B cell (primary cell): ENCODE results near the gene PCDHA7. TPM values are rescaled to one million over a fixed set of nuclear protein-coding genes. Genes with fewer than 3 reads are reported as not detected.

Experiments
- ATAC-seq: fragments of 200-7000 bp; cut with Tn5 transposase; one replicate; pipeline ENCODE4 v1.10.0; 2021; ENCODE audit warnings: low read depth, mild to moderate bottlenecking, moderate number of reproducible peaks, moderate library complexity
- CTCF ChIA-PET: fragments of 350-600 bp; sonication (Branson Sonifier 250); formaldehyde crosslinking; loops from one replicate; lab custom pipeline; 2021; ENCODE audit warnings: antibody characterized with exemption, inconsistent platforms; lab: Charles Lee
- POLR2A ChIA-PET: fragments of 350-600 bp; sonication (Branson Sonifier 250); formaldehyde crosslinking; loops from one replicate; lab custom pipeline; 2021; ENCODE audit warnings: antibody characterized with exemption; lab: Charles Lee
- DNase-seq: peaks from one replicate; pipeline ENCODE4 v3.0.0; 2013
- H2AFZ ChIP-seq: 2 replicates; pipeline ENCODE4 v1.6.1; 2012; ENCODE audit warnings: mild to moderate bottlenecking, low read depth, low read length; ENCODE audit not compliant: insufficient read depth, poor library complexity, severe bottlenecking
- H3K27ac ChIP-seq, 2 donors: 1 replicate in 1 of 2; 2 replicates in 1 of 2; pipeline ENCODE4 v1.5.1; 2012 to 2013; ENCODE audit warnings: low read length in 2 of 2, mild to moderate bottlenecking in 2 of 2, moderate library complexity in 1 of 2
- H3K27me3 ChIP-seq, 4 experiments: fragments of 200-600 bp in 1 of 4; sonication (generic) in 1 of 4; replicated peaks in 1 of 4; 1 replicate in 2 of 4; 2 replicates in 2 of 4; pipeline versions ENCODE4 v1.6.1 to v1.7.0; 2013 to 2016; ENCODE audit warnings: low read length in 3 of 4, mild to moderate bottlenecking in 2 of 4, mixed read lengths in 1 of 4, moderate library complexity in 1 of 4; ENCODE audit not compliant: insufficient read depth in 4 of 4, control insufficient read depth in 3 of 4; ENCODE audit errors: control extremely low read depth in 1 of 4
- H3K36me3 ChIP-seq, 2 experiments: replicated peaks in 1 of 2; 1 replicate in 1 of 2; 2 replicates in 1 of 2; pipeline versions ENCODE4 v1.6.1 to v1.7.1; 2013; ENCODE audit warnings: low read length in 1 of 2; ENCODE audit not compliant: insufficient read depth in 2 of 2, control insufficient read depth in 1 of 2; ENCODE audit errors: control extremely low read depth in 1 of 2, extremely low read depth in 1 of 2
- H3K4me1 ChIP-seq, 2 donors: fragments of 200-600 bp in 1 of 2; sonication (generic) in 1 of 2; 1 replicate in 1 of 2; 2 replicates in 1 of 2; pipeline versions ENCODE4 v1.5.1 to v1.6.1; 2013 to 2017; ENCODE audit warnings: low read length in 2 of 2; ENCODE audit not compliant: control insufficient read depth in 2 of 2, insufficient read depth in 2 of 2
- H3K4me2 ChIP-seq: replicated peaks from 2 replicates; pipeline ENCODE3; 2012; ENCODE audit warnings: mild to moderate bottlenecking, low read depth, low read length; ENCODE audit not compliant: poor library complexity, severe bottlenecking
- H3K4me3 ChIP-seq, 5 experiments: fragments of 200-600 bp in 1 of 5; sonication (generic) in 1 of 5; 1 replicate in 3 of 5; 2 replicates in 2 of 5; pipeline versions ENCODE4 v1.5.1 to v1.7.0; 2011 to 2016; ENCODE audit warnings: low read length in 4 of 5, mild to moderate bottlenecking in 4 of 5, low read depth in 2 of 5, control low read depth in 1 of 5, moderate library complexity in 1 of 5; ENCODE audit not compliant: insufficient read depth in 1 of 5; ENCODE audit errors: control extremely low read depth in 1 of 5, extremely low read depth in 1 of 5
- H3K79me2 ChIP-seq: fragments of 200-600 bp; sonication (generic); one replicate; pipeline ENCODE4 v1.6.0; 2016; ENCODE audit warnings: low read length; ENCODE audit not compliant: control insufficient read depth, insufficient read depth
- H3K9ac ChIP-seq: fragments of 200-600 bp; sonication (generic); 2 replicates; pipeline ENCODE4 v1.6.1; 2017; ENCODE audit warnings: mild to moderate bottlenecking, low read length, moderate library complexity
- H3K9me3 ChIP-seq, 3 donors: one replicate each; pipeline versions ENCODE4 v1.6.1 to v1.7.1; 2013; ENCODE audit warnings: low read length in 2 of 3; ENCODE audit not compliant: control insufficient read depth in 2 of 3, insufficient read depth in 1 of 3; ENCODE audit errors: control extremely low read depth in 1 of 3
- H4K20me1 ChIP-seq: 2 replicates; pipeline ENCODE4 v1.6.0; 2012; ENCODE audit warnings: mild to moderate bottlenecking, low read length; ENCODE audit not compliant: insufficient read depth, control insufficient read depth, poor library complexity, severe bottlenecking
- H3K27ac Mint-ChIP-seq: one replicate; pipeline ENCODE4 v1.8.0; 2021; ENCODE audit warnings: mixed read lengths
- H3K27me3 Mint-ChIP-seq: one replicate; pipeline ENCODE4 v1.8.0; 2021; ENCODE audit warnings: mixed read lengths
- H3K4me1 Mint-ChIP-seq: one replicate; pipeline ENCODE4 v1.8.0; 2021; ENCODE audit warnings: mixed read lengths
- H3K4me3 Mint-ChIP-seq: one replicate; pipeline ENCODE4 v1.8.0; 2021; ENCODE audit warnings: mixed read lengths
- H3K9me3 Mint-ChIP-seq: one replicate; pipeline ENCODE4 v1.8.0; 2022; ENCODE audit warnings: mixed read lengths; ENCODE audit not compliant: insufficient read depth
- CTCF ChIP-seq: fragments of 200-600 bp; IDR thresholded peaks from one replicate; pipeline ENCODE4 v1.8.0; 2022; ENCODE audit warnings: antibody characterized with exemption, mild to moderate bottlenecking
- EZH2 ChIP-seq: IDR thresholded peaks from 2 replicates; pipeline ENCODE4 v1.6.1; 2012; ENCODE audit warnings: borderline replicate concordance, low read depth, mild to moderate bottlenecking, moderate library complexity, low read length; ENCODE audit not compliant: insufficient read depth, poor library complexity, severe bottlenecking
- WGBS: methylation state at CpG from one replicate; pipeline ENCODE4 v1.1.5; 2013; ENCODE audit warnings: missing lambda C conversion rate; ENCODE audit not compliant: insufficient coverage; 5-methylcytosine and 5-hydroxymethylcytosine counted together
- intact Hi-C: fragments of 100-400 bp; cut with micrococcal nuclease; formaldehyde crosslinking; loops from one replicate; pipeline ENCODE4 v1.10.0; 2022
- polyA plus RNA-seq: library from polyadenylated mRNA; depleted of rRNA; stranded (reverse); fragments of >200 nt; gene quantifications from 2 replicates; pipeline ENCODE4 v1.2.3, GENCODE V29; 2012
- total RNA-seq, 2 donors: library from RNA; stranded (reverse); fragments of 120-200 nt in 1 of 2; gene quantifications; 1 replicate in 1 of 2; 2 replicates in 1 of 2; pipeline versions ENCODE4 v1.2.3 to v1.2.4, GENCODE V29; 2013 to 2022

The PCDHA7 gene
- total and polyA plus RNA-seq, 2 donors (not counting 1 experiment from before 2014, with no cell fraction given) = 0.03 TPM; not detected in 1

- no peak for ATAC-seq
- peaks cover 8% of the 10 kb centered on the region for H3K9me3 Mint-ChIP-seq
These were observed 43.2 kb downstream of the PCDHA7 start for GRCh38 chr5:140877262-140877581.

More at GRCh38 chr5:140877262-140877581, 43.2 kb downstream of the PCDHA7 start:
- 54% methylated on average over 37 of the region's 37 CpGs for WGBS
- Histone ChIP-seq H3K27me3 (peaks cover 0 to 20% (median 12%) of the 10 kb centered on the region in 4 experiments), H3K4me1 (no peaks in the 10 kb centered on the region), H3K36me3 (no peaks in the 10 kb centered on the region), H3K9ac (no peak overlapping the region), H3K79me2 (no peaks in the 10 kb centered on the region), H3K4me3 (no peak overlapping the region), H3K9me3 (peaks cover 3 to 27% (median 11%) of the 10 kb centered on the region in 3 donors), H3K4me2 (no peak overlapping the region), H2AFZ (no peak overlapping the region), H4K20me1 (no peaks in the 10 kb centered on the region), H3K27ac (no peak overlapping the region)
- no peak for DNase-seq
- CTCF ChIA-PET = no interaction called here
- no peak overlapping the region for H3K27ac Mint-ChIP-seq
- TF ChIP-seq EZH2 = no peak
- TF ChIP-seq CTCF = no peak
- no peak overlapping the region for H3K4me3 Mint-ChIP-seq
- POLR2A ChIA-PET = no interaction called here
- H3K4me1 Mint-ChIP-seq = no peaks in the 10 kb centered on the region
- H3K27me3 Mint-ChIP-seq = peaks cover 32% of the 10 kb centered on the region
- intact Hi-C loops = no loop called here
